Measurements from ENCODE around the gene HIC1.
A peak's percentile ranks its signal among the peaks of the same experiment; 100 is the strongest.

HIC1 gene

DNA sequence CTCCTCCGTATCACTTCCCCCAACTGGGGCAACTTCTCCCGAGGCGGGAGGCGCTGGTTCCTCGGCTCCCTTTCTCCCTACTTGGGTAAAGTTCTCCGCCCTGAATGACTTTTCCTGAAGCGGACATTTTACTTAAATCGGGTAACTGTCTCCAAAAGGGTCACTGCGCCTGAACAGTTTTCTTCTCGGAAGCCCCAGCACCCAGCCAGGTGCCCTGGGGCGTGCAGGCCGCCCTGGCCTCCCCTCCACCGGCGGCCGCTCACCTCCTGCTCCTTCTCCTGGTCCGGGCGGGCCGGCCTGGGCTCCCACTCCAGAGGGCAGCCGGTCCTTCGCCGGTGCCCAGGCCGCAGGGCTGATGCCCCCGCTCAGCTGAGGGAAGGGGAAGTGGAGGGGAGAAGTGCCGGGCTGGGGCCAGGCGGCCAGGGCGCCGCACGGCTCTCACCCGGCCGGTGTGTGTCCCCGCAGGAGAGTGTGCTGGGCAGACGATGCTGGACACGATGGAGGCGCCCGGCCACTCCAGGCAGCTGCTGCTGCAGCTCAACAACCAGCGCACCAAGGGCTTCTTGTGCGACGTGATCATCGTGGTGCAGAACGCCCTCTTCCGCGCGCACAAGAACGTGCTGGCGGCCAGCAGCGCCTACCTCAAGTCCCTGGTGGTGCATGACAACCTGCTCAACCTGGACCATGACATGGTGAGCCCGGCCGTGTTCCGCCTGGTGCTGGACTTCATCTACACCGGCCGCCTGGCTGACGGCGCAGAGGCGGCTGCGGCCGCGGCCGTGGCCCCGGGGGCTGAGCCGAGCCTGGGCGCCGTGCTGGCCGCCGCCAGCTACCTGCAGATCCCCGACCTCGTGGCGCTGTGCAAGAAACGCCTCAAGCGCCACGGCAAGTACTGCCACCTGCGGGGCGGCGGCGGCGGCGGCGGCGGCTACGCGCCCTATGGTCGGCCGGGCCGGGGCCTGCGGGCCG is 1.6 kb downstream of the HIC1 start:
- no peak for DNase-seq (ENCODE audit: low read depth in 1 of 2, low spot score in 1 of 2)
- H3K27me3 ChIP-seq (ENCODE audit: insufficient read depth, poor library complexity, severe bottlenecking): peaks cover 12% of the 10 kb centered on the region
- H3K27ac ChIP-seq (replicated peaks): no peak overlapping the region
- no peak for TF ChIP-seq POLR2AphosphoS5 (IDR thresholded peaks at IDR 0.05; ENCODE audit: low read depth)
- no peak for TF ChIP-seq GABPA (IDR thresholded peaks at IDR 0.05; ENCODE audit: low read depth)
- peak; percentile 53; the same call in 1 of the 2 replicates for TF ChIP-seq SPI1 (IDR thresholded peaks at IDR 0.05; ENCODE audit: borderline replicate concordance, low read depth)
- TF ChIP-seq, protein P1, sequence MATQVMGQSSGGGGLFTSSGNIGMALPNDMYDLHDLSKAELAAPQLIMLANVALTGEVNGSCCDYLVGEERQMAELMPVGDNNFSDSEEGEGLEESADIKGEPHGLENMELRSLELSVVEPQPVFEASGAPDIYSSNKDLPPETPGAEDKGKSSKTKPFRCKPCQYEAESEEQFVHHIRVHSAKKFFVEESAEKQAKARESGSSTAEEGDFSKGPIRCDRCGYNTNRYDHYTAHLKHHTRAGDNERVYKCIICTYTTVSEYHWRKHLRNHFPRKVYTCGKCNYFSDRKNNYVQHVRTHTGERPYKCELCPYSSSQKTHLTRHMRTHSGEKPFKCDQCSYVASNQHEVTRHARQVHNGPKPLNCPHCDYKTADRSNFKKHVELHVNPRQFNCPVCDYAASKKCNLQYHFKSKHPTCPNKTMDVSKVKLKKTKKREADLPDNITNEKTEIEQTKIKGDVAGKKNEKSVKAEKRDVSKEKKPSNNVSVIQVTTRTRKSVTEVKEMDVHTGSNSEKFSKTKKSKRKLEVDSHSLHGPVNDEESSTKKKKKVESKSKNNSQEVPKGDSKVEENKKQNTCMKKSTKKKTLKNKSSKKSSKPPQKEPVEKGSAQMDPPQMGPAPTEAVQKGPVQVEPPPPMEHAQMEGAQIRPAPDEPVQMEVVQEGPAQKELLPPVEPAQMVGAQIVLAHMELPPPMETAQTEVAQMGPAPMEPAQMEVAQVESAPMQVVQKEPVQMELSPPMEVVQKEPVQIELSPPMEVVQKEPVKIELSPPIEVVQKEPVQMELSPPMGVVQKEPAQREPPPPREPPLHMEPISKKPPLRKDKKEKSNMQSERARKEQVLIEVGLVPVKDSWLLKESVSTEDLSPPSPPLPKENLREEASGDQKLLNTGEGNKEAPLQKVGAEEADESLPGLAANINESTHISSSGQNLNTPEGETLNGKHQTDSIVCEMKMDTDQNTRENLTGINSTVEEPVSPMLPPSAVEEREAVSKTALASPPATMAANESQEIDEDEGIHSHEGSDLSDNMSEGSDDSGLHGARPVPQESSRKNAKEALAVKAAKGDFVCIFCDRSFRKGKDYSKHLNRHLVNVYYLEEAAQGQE (IDR thresholded peaks at IDR 0.05; ENCODE audit: insufficient replicate concordance, low read depth): no peak
- TF ChIP-seq, protein P2, sequence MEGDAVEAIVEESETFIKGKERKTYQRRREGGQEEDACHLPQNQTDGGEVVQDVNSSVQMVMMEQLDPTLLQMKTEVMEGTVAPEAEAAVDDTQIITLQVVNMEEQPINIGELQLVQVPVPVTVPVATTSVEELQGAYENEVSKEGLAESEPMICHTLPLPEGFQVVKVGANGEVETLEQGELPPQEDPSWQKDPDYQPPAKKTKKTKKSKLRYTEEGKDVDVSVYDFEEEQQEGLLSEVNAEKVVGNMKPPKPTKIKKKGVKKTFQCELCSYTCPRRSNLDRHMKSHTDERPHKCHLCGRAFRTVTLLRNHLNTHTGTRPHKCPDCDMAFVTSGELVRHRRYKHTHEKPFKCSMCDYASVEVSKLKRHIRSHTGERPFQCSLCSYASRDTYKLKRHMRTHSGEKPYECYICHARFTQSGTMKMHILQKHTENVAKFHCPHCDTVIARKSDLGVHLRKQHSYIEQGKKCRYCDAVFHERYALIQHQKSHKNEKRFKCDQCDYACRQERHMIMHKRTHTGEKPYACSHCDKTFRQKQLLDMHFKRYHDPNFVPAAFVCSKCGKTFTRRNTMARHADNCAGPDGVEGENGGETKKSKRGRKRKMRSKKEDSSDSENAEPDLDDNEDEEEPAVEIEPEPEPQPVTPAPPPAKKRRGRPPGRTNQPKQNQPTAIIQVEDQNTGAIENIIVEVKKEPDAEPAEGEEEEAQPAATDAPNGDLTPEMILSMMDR (IDR thresholded peaks at IDR 0.05; ENCODE audit: insufficient read depth, low read length): no peak
- H3K4me3 ChIP-seq (replicated peaks; ENCODE audit: insufficient read depth, low read length): peak overlapping the region; percentile 49

DNA sequence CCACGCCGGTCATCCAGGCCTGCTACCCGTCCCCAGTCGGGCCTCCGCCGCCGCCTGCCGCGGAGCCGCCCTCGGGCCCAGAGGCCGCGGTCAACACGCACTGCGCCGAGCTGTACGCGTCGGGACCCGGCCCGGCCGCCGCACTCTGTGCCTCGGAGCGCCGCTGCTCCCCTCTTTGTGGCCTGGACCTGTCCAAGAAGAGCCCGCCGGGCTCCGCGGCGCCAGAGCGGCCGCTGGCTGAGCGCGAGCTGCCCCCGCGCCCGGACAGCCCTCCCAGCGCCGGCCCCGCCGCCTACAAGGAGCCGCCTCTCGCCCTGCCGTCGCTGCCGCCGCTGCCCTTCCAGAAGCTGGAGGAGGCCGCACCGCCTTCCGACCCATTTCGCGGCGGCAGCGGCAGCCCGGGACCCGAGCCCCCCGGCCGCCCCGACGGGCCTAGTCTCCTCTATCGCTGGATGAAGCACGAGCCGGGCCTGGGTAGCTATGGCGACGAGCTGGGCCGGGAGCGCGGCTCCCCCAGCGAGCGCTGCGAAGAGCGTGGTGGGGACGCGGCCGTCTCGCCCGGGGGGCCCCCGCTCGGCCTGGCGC is 2.4 kb downstream of the HIC1 start:
- no peak for DNase-seq (ENCODE audit: low read depth in 1 of 2, low spot score in 1 of 2)
- TF ChIP-seq, protein P1 (IDR thresholded peaks at IDR 0.05; ENCODE audit: insufficient replicate concordance, low read depth): no peak
- TF ChIP-seq, protein P2 (IDR thresholded peaks at IDR 0.05; ENCODE audit: insufficient read depth, low read length): no peak
- TF ChIP-seq POLR2AphosphoS5 (IDR thresholded peaks at IDR 0.05; ENCODE audit: low read depth): no peak
- TF ChIP-seq SPI1 (IDR thresholded peaks at IDR 0.05; ENCODE audit: borderline replicate concordance, low read depth): no peak
- no peak for TF ChIP-seq GABPA (IDR thresholded peaks at IDR 0.05; ENCODE audit: low read depth)
- no peak overlapping the region for H3K27ac ChIP-seq (replicated peaks)
- no peak overlapping the region for H3K4me3 ChIP-seq (replicated peaks; ENCODE audit: insufficient read depth, low read length)
- H3K27me3 ChIP-seq (ENCODE audit: insufficient read depth, poor library complexity, severe bottlenecking): peaks cover 12% of the 10 kb centered on the region

DNA sequence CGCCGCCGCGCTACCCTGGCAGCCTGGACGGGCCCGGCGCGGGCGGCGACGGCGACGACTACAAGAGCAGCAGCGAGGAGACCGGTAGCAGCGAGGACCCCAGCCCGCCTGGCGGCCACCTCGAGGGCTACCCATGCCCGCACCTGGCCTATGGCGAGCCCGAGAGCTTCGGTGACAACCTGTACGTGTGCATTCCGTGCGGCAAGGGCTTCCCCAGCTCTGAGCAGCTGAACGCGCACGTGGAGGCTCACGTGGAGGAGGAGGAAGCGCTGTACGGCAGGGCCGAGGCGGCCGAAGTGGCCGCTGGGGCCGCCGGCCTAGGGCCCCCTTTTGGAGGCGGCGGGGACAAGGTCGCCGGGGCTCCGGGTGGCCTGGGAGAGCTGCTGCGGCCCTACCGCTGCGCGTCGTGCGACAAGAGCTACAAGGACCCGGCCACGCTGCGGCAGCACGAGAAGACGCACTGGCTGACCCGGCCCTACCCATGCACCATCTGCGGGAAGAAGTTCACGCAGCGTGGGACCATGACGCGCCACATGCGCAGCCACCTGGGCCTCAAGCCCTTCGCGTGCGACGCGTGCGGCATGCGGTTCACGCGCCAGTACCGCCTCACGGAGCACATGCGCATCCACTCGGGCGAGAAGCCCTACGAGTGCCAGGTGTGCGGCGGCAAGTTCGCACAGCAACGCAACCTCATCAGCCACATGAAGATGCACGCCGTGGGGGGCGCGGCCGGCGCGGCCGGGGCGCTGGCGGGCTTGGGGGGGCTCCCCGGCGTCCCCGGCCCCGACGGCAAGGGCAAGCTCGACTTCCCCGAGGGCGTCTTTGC is 3.1 kb downstream of the HIC1 start:
- DNase-seq (ENCODE audit: low read depth in 1 of 2, low spot score in 1 of 2): no peak
- H3K27ac ChIP-seq (replicated peaks): no peak overlapping the region
- H3K4me3 ChIP-seq (replicated peaks; ENCODE audit: insufficient read depth, low read length): no peak overlapping the region
- TF ChIP-seq, protein P1 (IDR thresholded peaks at IDR 0.05; ENCODE audit: insufficient replicate concordance, low read depth): no peak
- no peak for TF ChIP-seq SPI1 (IDR thresholded peaks at IDR 0.05; ENCODE audit: borderline replicate concordance, low read depth)
- TF ChIP-seq GABPA (IDR thresholded peaks at IDR 0.05; ENCODE audit: low read depth): no peak
- TF ChIP-seq, protein P2 (IDR thresholded peaks at IDR 0.05; ENCODE audit: insufficient read depth, low read length): no peak
- no peak for TF ChIP-seq POLR2AphosphoS5 (IDR thresholded peaks at IDR 0.05; ENCODE audit: low read depth)
- peaks cover 12% of the 10 kb centered on the region for H3K27me3 ChIP-seq (ENCODE audit: insufficient read depth, poor library complexity, severe bottlenecking)

All from HL-60 (cell line).